Fibroblast of lung (primary cell): ENCODE results near the gene JMJD1C. TPM values are rescaled to one million over a fixed set of nuclear protein-coding genes. Genes with fewer than 3 reads are reported as not detected.
A peak's percentile ranks its signal among the peaks of the same experiment; 100 is the strongest.

Experiments
- DNase-seq, 2 donors: peaks; one replicate each; pipeline versions ENCODE4 v3.0.0 to v3.0.0-alpha.2; 2010; ENCODE audit warnings: low read depth in 2 of 2
- H2AFZ ChIP-seq: 2 replicates; pipeline ENCODE4 v1.5.1; 2012; ENCODE audit warnings: low read length, control low read depth, inconsistent platforms
- H3K27ac ChIP-seq: 2 replicates; pipeline ENCODE4 v1.5.1; 2011; ENCODE audit warnings: low read length, control low read depth; ENCODE audit not compliant: insufficient read depth
- H3K27me3 ChIP-seq: 2 replicates; pipeline ENCODE4 v1.5.1; 2011; ENCODE audit warnings: mild to moderate bottlenecking, low read length; ENCODE audit not compliant: control insufficient read depth, insufficient read depth
- H3K36me3 ChIP-seq: 2 replicates; pipeline ENCODE4 v1.5.1; 2011; ENCODE audit warnings: low read length; ENCODE audit not compliant: control insufficient read depth, insufficient read depth
- H3K4me1 ChIP-seq: 2 replicates; pipeline ENCODE4 v1.5.1; 2011; ENCODE audit warnings: low read length; ENCODE audit not compliant: control insufficient read depth, insufficient read depth; ENCODE audit errors: extremely low read depth
- H3K4me2 ChIP-seq: 2 replicates; pipeline ENCODE4 v1.5.1; 2011; ENCODE audit warnings: low read length, control low read depth; ENCODE audit not compliant: insufficient read depth; ENCODE audit errors: extremely low read depth
- H3K4me3 ChIP-seq, 4 experiments: fragments of 200-600 bp in 1 of 4; sonication (generic) in 1 of 4; replicated peaks in 1 of 4; 2 replicates each; pipeline ENCODE4 v1.5.1; 2011 to 2016; ENCODE audit warnings: low read length in 4 of 4, low read depth in 3 of 4, mild to moderate bottlenecking in 3 of 4, control low read depth in 2 of 4, inconsistent platforms in 1 of 4, mixed read lengths in 1 of 4; ENCODE audit not compliant: insufficient read depth in 1 of 4; ENCODE audit errors: control extremely low read depth in 1 of 4
- H3K79me2 ChIP-seq: 2 replicates; pipeline ENCODE4 v1.5.1; 2012; ENCODE audit warnings: mild to moderate bottlenecking, low read length, inconsistent platforms; ENCODE audit not compliant: control insufficient read depth, insufficient read depth
- H3K9ac ChIP-seq: 2 replicates; pipeline ENCODE4 v1.5.1; 2011; ENCODE audit warnings: mild to moderate bottlenecking, low read length, control low read depth; ENCODE audit not compliant: insufficient read depth
- H3K9me3 ChIP-seq: 2 replicates; pipeline ENCODE4 v1.5.1; 2012; ENCODE audit warnings: low read depth, low read length; ENCODE audit not compliant: control insufficient read depth, insufficient read depth
- H4K20me1 ChIP-seq: 2 replicates; pipeline ENCODE4 v1.5.1; 2011; ENCODE audit warnings: low read length; ENCODE audit not compliant: control insufficient read depth, insufficient read depth; ENCODE audit errors: extremely low read depth
- CTCF ChIP-seq, 2 donors: IDR thresholded peaks in 1 of 2; conservative IDR thresholded peaks in 1 of 2; 1 replicate in 1 of 2; 2 replicates in 1 of 2; pipeline ENCODE4 v1.5.1; 2011 to 2012; ENCODE audit warnings: low read length in 2 of 2, control low read depth in 1 of 2, inconsistent platforms in 1 of 2, low read depth in 1 of 2, mild to moderate bottlenecking in 1 of 2
- EZH2 ChIP-seq: IDR thresholded peaks from 2 replicates; pipeline ENCODE4 v1.5.1; 2012; ENCODE audit warnings: low read length, control low read depth, mild to moderate bottlenecking; ENCODE audit errors: missing control alignments
- polyA plus RNA-seq, 2 donors: library from polyadenylated mRNA; depleted of rRNA in 1 of 2; stranded (reverse) in 1 of 2; unstranded in 1 of 2; fragments of >200 nt; gene quantifications; 2 replicates each; pipeline ENCODE4 v1.2.1, GENCODE V29; 2011 to 2012; ENCODE audit warnings: missing spikeins in 1 of 2
- total RNA-seq: library from RNA; depleted of rRNA; stranded (reverse); fragments of >200 nt; gene quantifications from 2 replicates; pipeline ENCODE4 v1.2.1, GENCODE V29; 2014

The JMJD1C gene
- total and polyA plus RNA-seq, 2 donors (not counting 1 experiment from before 2014, with no cell fraction given), result 39.9 to 67.0 TPM

DNA sequence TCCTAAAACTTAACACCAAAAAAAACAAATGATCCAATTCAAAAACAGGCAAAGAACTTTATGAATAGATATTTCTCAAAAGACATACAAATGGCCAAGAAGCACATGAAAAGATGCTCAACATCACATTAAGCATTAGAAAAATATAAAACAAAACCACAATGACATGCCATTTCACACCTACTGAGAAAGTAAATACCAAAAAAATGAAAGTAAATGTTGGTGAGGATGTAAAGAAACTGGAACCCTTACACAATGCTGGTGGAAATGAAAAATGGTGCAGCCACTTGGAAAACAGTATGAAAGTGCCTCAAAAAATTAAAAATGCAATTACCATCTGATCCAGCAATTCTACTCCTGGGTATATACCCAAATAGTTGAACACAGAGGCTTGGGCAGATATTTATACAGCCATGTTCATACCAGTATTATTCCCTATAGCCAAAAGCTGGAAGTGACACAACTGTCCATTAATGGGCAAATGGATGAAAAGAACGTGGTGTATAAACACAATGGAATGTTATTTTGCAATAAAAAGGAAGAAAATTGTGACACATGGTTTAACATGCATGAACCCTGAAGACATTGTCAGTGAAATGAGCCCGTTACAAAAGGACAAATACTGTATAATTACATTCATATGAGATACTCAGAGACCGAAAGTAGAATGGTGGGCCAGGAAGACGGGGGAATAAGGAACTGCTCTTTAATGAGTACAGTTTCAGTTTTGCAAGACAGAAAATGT lies 89.0 kb downstream of the JMJD1C start:
- Histone ChIP-seq H3K36me3 (no peaks in the 10 kb centered on the region), H3K9ac (no peak overlapping the region), H3K4me2 (peak overlapping the region; percentile 66), H2AFZ (no peak overlapping the region), H3K4me3 (peak overlapping the region in 2 of 4 experiments; percentile 35 to 44), H3K27me3 (no peaks in the 10 kb centered on the region), H3K79me2 (peaks cover 13% of the 10 kb centered on the region), H3K9me3 (no peaks in the 10 kb centered on the region), H3K27ac (peak overlapping the region; percentile 38), H4K20me1 (no peaks in the 10 kb centered on the region), H3K4me1 (peaks cover 4% of the 10 kb centered on the region)
- peak; percentile 61 to 83 for DNase-seq
- TF ChIP-seq CTCF (conservative IDR thresholded peaks at IDR 0.05 in 1 of 2, IDR thresholded peaks at IDR 0.05 in 1 of 2; ENCODE audit: low read depth in 1 of 2, low read length in 2 of 2) (no peak), EZH2 (no peak)

DNA sequence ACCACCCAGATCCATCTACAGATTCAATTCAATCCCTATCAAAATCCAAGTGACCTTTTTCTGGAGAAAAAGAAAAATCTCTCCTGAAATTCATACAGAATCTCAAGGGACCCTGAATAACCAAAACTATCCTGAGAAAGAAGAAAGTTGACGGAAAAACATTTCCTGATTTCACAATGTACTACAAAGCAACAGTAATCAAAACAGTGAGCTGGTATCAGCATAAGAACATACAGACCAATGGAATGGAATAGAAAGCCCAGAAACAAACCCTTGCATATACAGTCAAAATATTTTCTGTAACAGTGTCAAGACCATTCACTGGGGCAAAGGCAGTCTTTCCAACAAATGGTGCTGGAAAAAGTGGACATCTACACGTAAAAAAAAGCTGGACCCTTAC lies 89.9 kb downstream of the JMJD1C start:
- Histone ChIP-seq H4K20me1 (no peaks in the 10 kb centered on the region), H3K27ac (peak overlapping the region; percentile 10), H3K9ac (no peak overlapping the region), H3K27me3 (no peaks in the 10 kb centered on the region), H3K79me2 (peaks cover 9% of the 10 kb centered on the region), H2AFZ (no peak overlapping the region), H3K4me2 (no peak overlapping the region), H3K36me3 (no peaks in the 10 kb centered on the region), H3K4me3 (no peak overlapping the region), H3K4me1 (peaks cover 4% of the 10 kb centered on the region), H3K9me3 (no peaks in the 10 kb centered on the region)
- no peak for TF ChIP-seq CTCF (conservative IDR thresholded peaks at IDR 0.05 in 1 of 2, IDR thresholded peaks at IDR 0.05 in 1 of 2; ENCODE audit: low read depth in 1 of 2, low read length in 2 of 2)
- no peak for TF ChIP-seq EZH2
- peak in 1 of 2 donors; percentile 72 for DNase-seq

GRCh38 chr10:63375458-63375857 lies 90.3 kb downstream of the JMJD1C start:
- no peak for DNase-seq
- no peak overlapping the region for H3K27ac ChIP-seq
- H4K20me1 ChIP-seq, result no peaks in the 10 kb centered on the region

More at GRCh38 chr10:63375458-63375857, 90.3 kb downstream of the JMJD1C start:
- no peak overlapping the region for H3K9ac ChIP-seq
- H2AFZ ChIP-seq, result no peak overlapping the region
- TF ChIP-seq CTCF (conservative IDR thresholded peaks at IDR 0.05 in 1 of 2, IDR thresholded peaks at IDR 0.05 in 1 of 2; ENCODE audit: low read depth in 1 of 2, low read length in 2 of 2) (no peak), EZH2 (no peak)
- H3K79me2 ChIP-seq, result peaks cover 8% of the 10 kb centered on the region
- H3K9me3 ChIP-seq, result no peaks in the 10 kb centered on the region
- H3K4me3 ChIP-seq, result no peak overlapping the region
- peaks cover 4% of the 10 kb centered on the region for H3K4me1 ChIP-seq
- no peaks in the 10 kb centered on the region for H3K27me3 ChIP-seq
- no peak overlapping the region for H3K4me2 ChIP-seq
- H3K36me3 ChIP-seq, result no peaks in the 10 kb centered on the region
